ENCODE results near the gene ASTN2.

DNA sequence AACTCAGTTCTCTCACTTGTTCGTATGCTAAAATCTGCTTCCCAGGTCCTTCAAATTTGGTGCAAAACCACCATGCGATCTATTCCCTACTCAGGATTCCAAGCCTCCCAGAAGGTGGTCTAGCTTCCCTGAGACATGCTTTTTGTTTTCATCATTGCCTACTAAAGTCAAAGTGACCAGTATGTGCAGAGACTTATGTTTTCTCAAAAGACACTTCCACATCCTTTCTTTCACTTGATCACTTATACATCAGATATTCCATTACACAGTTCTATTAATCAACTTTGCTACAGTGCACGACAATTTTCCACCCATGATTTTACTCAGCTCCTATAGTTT is 1019.2 kb downstream of the ASTN2 start:
- TF ChIP-seq, protein P1, sequence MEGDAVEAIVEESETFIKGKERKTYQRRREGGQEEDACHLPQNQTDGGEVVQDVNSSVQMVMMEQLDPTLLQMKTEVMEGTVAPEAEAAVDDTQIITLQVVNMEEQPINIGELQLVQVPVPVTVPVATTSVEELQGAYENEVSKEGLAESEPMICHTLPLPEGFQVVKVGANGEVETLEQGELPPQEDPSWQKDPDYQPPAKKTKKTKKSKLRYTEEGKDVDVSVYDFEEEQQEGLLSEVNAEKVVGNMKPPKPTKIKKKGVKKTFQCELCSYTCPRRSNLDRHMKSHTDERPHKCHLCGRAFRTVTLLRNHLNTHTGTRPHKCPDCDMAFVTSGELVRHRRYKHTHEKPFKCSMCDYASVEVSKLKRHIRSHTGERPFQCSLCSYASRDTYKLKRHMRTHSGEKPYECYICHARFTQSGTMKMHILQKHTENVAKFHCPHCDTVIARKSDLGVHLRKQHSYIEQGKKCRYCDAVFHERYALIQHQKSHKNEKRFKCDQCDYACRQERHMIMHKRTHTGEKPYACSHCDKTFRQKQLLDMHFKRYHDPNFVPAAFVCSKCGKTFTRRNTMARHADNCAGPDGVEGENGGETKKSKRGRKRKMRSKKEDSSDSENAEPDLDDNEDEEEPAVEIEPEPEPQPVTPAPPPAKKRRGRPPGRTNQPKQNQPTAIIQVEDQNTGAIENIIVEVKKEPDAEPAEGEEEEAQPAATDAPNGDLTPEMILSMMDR (conservative IDR thresholded peaks at IDR 0.05): no peak
- TF ChIP-seq ZFX (IDR thresholded peaks at IDR 0.05): no peak
